COLO829 (cell line): ENCODE results near the gene UBE3C.
A peak's percentile ranks its signal among the peaks of the same experiment; 100 is the strongest.
"Not testable (repeated sequence)": the region's sequence is repeated elsewhere in the genome, so short reads cannot be mapped to it uniquely, and the experiment has no call there.

ENCODE experiments used
- DNase-seq: peaks from one replicate; pipeline ENCODE4 v3.0.0; 2012; ENCODE audit warnings: low spot score

UBE3C gene

DNA sequence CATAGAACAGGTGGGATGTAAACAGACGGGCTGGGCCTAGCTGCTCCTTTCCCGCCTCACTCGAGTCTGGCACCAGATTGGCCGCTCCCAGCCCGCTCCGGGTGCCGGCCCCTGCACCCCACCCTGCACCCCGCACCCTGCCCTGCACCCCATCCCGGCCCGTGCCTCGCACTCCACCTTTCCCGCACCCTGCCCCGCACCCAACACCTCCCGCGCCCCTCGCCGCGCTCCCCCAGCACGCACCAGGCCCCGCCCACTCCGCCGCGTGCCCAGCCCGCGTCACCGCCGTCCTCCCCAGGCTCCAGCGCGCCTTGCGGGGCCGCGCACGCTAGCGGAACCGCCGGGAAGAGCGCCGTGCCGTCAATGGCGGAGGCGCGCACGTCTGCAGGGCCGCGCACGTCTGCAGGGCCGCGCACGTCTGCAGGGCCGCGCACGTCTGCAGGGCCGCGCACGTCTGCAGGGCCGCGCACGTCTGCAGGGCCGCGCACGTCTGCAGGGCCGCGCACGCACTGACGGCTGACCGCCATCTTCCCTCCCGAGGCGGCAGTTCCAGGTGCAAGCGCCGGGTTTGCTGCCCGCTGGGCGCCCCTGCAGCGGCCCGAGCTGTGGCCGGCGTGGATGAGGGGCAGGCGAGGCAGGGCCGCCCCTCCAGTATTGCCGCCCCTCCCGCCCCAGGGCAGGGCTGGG is at the start of gene UBE3C:
TSS of gene UBE3C (plus strand) at position 503 of the 687 bp plus-strand sequence. CDS start 347 bp downstream, outside the sequence.
- peak; percentile 86 for DNase-seq

GRCh38 chr7:157089100-157089610 is 49.6 kb upstream of the UBE3C start:
- DNase-seq: no peak

DNA sequence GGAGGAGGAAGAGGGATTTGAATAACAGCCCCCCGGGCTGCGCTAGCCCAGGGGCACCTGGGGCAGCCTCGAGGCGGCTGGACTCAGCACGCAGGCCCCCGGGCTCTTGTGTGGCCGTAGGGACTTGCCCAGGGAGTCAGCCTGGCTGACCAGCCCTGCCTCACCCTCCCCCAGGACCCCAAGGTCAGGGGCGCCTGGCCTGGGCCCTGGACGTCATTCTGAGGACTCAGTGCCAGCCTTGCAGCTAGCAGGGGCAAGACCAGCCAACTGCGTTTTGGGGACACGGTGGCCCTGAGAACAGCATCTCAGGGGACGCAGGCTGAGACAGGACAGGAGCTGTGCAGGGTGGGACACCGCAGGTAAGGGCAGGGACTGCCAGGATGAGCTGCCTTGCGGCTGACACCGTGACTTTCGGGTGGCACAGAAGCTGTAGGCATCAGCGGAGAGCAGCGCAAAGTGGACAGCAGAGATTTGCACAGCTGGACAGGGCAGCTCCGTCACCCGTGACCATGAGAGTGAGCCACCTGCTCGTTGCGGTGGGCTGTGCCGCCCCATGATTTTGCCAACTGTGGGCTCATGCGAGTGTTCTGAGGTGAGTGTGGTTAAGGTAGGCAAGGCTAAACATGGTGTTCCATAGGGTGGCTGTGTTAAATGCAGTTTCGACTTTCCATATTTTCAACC is 48.1 kb upstream of the UBE3C start:
- no peak for DNase-seq

DNA sequence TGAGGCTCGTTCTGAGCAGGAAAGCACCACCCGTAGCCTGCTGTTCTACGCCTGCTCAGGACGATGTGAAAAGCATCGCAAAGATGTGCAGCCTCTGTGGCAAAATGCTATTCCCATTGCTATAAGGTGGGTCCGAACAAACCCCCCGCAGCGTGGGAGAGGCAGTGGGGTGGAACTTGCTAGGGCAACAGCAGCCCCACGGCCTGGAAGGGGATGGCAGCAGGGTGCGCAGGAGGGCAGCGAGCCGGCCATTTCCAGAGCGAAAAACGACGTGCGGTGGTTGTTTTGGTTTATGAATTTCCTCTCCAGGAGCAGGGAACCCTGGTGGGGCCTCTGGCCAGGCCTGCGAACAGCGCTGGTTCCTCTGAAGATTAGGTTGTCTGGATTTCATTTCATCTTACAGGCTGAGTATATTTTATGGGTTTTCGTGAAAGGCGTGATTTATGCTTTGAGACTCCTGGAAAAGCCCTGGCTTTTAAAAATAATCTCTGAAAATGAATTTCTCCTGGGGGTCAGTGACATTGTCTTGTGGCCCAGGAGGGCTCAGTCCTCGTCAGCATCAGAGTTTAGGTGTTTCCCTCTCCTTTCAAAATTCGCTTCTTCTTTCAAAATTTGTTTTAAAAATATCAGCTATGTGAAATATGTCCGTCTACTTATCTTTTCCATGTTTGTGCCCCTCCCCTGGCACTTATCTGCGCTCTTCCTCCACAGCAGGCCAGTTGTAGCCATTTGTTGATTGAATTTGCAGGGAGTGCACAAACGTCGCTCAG is 42.3 kb upstream of the UBE3C start:
- DNase-seq: no peak

GRCh38 chr7:157097056-157097329 is 41.7 kb upstream of the UBE3C start:
- DNase-seq: no peak

DNA sequence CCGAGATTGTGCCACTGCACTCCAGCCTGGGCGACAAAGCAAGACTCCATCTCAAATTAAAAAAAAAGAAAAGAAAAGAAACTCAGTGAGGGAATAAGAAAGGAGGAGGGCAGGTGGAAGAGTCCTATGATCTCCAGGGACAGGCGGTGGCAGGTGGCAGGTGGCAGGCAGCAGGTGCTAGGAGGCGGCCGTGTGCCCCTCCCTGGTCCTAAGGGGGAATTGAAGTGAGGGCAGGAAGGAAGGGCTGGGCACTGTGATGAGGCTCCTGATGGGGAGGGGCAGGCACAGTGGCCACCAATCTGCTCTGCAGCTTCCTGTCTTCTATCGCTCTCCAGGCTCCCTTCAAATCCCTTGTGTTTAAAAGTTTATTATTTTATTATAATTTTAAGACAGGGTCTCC is 41.2 kb upstream of the UBE3C start:
- DNase-seq: no peak

GRCh38 chr7:157100005-157100404 is 38.7 kb upstream of the UBE3C start:
- DNase-seq: not testable (repeated sequence)

- not testable (repeated sequence) for DNase-seq
Observed at GRCh38 chr7:157103641-157104040, 35.1 kb upstream of the UBE3C start.

DNA sequence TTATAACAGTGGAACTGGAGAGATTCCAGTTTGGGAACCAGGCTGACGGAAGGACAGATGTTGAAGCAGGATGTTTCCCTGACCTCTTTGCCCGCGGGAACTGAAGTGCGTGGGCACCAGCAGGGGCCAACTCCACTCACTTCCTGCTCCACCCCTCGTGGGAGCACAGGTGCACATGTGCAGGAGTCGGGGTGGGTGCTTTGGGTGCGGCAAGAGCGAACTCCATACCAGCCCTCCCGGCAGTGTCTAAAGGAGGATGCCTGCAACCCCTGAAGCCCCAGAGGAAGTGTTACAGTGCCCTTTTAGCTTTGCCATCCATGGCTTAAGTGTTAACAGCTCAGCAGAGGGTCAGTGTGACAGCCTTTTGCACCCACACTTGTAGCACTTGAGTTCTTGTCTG is 27.4 kb upstream of the UBE3C start:
- no peak for DNase-seq

- no peak for DNase-seq
Observed at GRCh38 chr7:157112706-157113105, 26.0 kb upstream of the UBE3C start.

DNA sequence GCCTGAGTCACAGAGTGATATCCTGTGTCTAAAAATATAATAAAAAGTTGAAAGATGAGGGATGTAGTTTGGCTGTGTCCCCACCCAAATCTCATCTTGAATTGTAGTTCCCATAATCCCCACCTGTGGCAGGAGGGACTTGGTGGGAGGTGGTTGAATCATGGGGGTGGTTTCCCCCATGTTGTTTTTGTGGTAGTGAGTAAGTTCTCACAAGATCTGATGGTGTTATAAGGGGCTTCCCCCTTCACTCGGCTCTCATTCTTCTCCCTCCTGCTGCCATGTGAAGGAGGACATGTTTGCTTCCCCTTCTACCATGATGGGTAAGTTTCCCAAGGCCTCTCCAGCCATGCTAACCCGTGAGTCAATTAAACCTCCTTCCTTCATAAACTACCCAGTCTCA is 25.1 kb upstream of the UBE3C start:
- no peak for DNase-seq

DNA sequence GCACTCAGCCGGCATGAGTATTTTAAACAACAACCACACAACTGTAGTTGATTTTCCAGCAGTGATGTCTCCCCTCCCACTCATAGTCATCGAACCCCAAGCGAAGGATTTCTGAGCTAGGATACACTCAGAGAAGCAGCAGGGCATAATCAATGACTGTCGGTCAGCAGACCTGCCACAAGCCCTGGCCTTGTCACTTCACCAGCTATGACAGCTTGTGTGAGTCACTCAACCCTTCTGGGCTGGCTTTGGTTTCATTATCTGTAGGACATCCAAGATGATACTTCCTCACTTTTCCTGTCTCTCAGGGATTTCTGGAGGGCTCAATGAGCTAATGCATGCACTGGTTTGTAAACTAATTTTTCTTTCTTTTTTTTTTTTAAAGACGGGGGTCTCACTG is 22.0 kb upstream of the UBE3C start:
- no peak for DNase-seq

DNA sequence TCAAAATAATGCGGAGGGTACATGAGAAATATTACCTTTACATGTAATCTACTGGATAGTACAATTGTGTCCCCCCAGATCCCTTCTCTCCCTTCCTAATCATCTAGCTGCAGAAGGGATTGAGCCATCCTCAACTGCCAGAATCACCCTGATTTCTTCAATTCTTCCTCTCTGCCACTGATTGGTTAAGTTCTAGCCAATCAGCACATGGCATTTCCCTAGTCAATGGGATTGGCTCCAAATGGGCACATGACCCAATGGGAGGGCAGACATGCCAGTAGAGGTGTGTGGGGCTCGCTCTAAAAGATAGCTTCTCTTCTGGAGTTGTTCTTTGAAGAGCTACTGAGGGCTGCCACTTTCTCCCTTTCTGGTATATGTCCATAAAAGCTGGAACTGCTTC is 20.9 kb upstream of the UBE3C start:
- no peak for DNase-seq

DNA sequence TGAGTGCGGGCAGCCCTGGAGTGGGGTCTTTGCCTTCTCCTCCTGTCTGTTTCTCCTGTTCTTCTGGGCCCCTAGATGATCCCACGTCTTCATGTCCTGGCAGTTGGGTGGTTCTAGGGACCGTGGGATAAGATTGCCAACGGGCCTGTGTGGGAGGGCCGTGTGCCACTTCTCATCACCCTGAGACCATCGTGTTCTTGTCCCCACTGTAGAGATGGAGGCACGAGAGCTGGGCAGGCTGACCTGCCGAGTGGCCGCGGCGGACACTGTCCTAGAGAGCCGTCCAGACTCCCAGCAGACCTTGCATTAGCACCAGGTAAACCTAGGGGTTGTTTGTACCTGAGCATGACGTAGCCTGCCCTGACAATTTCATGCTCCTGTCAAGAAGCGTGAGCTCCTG is 18.5 kb upstream of the UBE3C start:
- no peak for DNase-seq

GRCh38 chr7:157121184-157121715 is 17.5 kb upstream of the UBE3C start:
- no peak for DNase-seq

- no peak for DNase-seq
Observed at GRCh38 chr7:157122800-157123495, 15.8 kb upstream of the UBE3C start.

DNA sequence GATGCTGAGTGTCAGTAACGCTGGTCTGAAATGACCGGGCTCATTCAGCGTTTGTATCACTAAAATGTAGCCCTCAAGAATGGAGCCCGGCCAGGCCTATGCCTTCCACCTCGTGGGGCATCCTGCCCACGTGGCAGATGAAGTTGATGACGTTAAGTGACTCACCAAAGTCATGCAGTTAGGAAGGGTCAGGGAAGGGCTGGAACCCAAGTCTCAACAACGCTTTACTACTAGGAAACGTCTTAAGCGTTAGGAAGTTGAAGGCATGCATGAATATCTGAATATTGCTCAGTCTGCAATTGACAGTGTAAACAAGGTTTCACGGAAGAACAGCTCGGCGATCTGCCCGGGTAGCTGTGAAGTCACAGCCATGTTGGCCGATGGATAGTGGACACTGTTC is 14.0 kb upstream of the UBE3C start:
- no peak for DNase-seq

- DNase-seq: no peak
Observed at GRCh38 chr7:157125376-157126223, 13.1 kb upstream of the UBE3C start.

DNA sequence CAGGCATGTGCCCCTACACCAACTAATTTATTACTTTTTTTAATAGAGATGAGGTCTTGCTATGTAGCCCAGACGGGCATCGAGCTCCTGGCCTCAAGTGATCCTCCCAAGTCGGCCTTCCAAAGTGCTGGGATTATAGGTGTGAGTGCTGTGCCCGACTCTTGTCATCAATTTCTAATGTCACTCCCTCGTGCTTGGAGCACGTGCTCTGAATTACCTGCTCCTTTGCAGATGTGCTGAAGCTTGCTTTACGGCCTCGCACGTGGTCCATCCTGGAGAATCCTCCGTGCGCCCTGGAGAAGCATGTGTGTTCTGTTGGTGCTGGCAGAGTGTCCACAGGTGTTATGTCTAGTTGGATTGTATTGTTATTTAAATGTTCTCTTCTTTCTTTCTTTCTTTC is 11.8 kb upstream of the UBE3C start:
- no peak for DNase-seq

GRCh38 chr7:157129200-157129599 is 9.5 kb upstream of the UBE3C start:
- DNase-seq: no peak

DNA sequence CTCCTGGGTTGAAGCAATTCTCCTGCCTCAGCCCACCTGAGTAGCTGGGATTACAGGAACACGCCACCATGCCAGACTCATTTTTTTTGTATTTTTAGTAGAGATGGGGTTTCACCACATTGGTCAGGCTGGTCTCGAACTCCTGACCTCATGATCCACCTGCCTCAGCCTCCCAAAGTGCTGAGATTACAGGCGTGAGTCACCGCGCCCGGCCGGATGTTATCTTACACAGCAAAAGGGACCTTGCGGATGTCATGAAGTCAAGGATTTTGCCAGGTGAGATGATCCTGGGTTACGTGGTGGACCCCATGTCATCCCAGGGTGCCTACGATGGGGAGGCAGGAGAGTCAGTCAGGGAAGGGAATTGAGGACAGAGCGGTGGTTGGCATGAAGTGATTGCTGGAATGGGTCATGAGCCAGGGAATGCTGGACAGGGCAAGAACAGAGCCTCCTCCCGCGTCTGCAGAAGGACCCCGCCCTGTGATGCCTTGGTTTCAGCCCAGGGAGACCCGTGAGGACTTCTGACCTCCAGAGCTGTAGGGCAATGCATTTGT is 8.7 kb upstream of the UBE3C start:
- no peak for DNase-seq
